Activated CD8-positive, alpha-beta T cell treated with anti-CD3 and anti-CD28 coated beads for 36 hours (primary cell): ENCODE data around the gene DDI1. TPM values are rescaled to one million over a fixed set of nuclear protein-coding genes. Genes with fewer than 3 reads are reported as not detected.

Experiments
- ATAC-seq: fragments of 200-7000 bp; cut with Tn5 transposase; one replicate; pipeline ENCODE4 v1.10.0; 2021; ENCODE audit warnings: mild to moderate bottlenecking, moderate library complexity
- CTCF ChIA-PET: fragments of 350-600 bp; sonication (Branson Sonifier 250); formaldehyde crosslinking; loops from one replicate; lab custom pipeline; 2021; ENCODE audit warnings: antibody characterized with exemption; lab: Charles Lee
- POLR2A ChIA-PET: fragments of 350-600 bp; sonication (Branson Sonifier 250); formaldehyde crosslinking; loops from one replicate; lab custom pipeline; 2021; ENCODE audit warnings: antibody characterized with exemption; lab: Charles Lee
- DNase-seq: peaks from one replicate; pipeline ENCODE4 v3.0.0-alpha.2; 2020
- H3K27ac Mint-ChIP-seq: one replicate; pipeline ENCODE4 v1.8.0; 2021; ENCODE audit warnings: mild to moderate bottlenecking, mixed read lengths
- H3K27me3 Mint-ChIP-seq: one replicate; pipeline ENCODE4 v1.8.0; 2021; ENCODE audit warnings: mixed read lengths
- H3K36me3 Mint-ChIP-seq: one replicate; pipeline ENCODE4 v1.8.0; 2021; ENCODE audit warnings: low read depth, mixed read lengths
- H3K4me1 Mint-ChIP-seq: one replicate; pipeline ENCODE4 v1.8.0; 2021; ENCODE audit warnings: low read depth, mixed read lengths
- H3K4me3 Mint-ChIP-seq: one replicate; pipeline ENCODE4 v1.8.0; 2021; ENCODE audit warnings: mild to moderate bottlenecking, moderate library complexity, mixed read lengths
- H3K9me3 Mint-ChIP-seq: one replicate; pipeline ENCODE4 v1.8.0; 2021; ENCODE audit warnings: mixed read lengths
- CTCF ChIP-seq: fragments of 200-600 bp; IDR thresholded peaks from one replicate; pipeline ENCODE4 v1.8.0; 2022; ENCODE audit warnings: antibody characterized with exemption, mild to moderate bottlenecking
- intact Hi-C: fragments of 100-400 bp; cut with micrococcal nuclease; formaldehyde crosslinking; loops from one replicate; pipeline ENCODE4 v1.10.0; 2022
- total RNA-seq, 2 experiments: library from RNA; stranded (reverse); gene quantifications; one replicate each; pipeline ENCODE4 v1.2.3, GENCODE V29; 2021

Gene DDI1
- total RNA-seq: not detected

GRCh38 chr11:104036588-104036987 is at the start of gene DDI1:
TSS of gene DDI1 (plus strand) at chr11:104036640. CDS start at chr11:104036823, 183 bp downstream.
- H3K36me3 Mint-ChIP-seq: no peaks in the 10 kb centered on the region
- no peak within 1 kb of the TSS for H3K4me3 Mint-ChIP-seq
- no peaks in the 10 kb centered on the region for H3K4me1 Mint-ChIP-seq
- CTCF ChIA-PET: no interaction called here
- no peak for TF ChIP-seq CTCF
- POLR2A ChIA-PET: no interaction called here
- H3K27ac Mint-ChIP-seq: no peak within 1 kb of the TSS
- no peak for DNase-seq
- no peak for ATAC-seq
- intact Hi-C loops: no loop called here
- H3K9me3 Mint-ChIP-seq: peaks cover 3% of the 10 kb centered on the region
- no peaks in the 10 kb centered on the region for H3K27me3 Mint-ChIP-seq

DNA sequence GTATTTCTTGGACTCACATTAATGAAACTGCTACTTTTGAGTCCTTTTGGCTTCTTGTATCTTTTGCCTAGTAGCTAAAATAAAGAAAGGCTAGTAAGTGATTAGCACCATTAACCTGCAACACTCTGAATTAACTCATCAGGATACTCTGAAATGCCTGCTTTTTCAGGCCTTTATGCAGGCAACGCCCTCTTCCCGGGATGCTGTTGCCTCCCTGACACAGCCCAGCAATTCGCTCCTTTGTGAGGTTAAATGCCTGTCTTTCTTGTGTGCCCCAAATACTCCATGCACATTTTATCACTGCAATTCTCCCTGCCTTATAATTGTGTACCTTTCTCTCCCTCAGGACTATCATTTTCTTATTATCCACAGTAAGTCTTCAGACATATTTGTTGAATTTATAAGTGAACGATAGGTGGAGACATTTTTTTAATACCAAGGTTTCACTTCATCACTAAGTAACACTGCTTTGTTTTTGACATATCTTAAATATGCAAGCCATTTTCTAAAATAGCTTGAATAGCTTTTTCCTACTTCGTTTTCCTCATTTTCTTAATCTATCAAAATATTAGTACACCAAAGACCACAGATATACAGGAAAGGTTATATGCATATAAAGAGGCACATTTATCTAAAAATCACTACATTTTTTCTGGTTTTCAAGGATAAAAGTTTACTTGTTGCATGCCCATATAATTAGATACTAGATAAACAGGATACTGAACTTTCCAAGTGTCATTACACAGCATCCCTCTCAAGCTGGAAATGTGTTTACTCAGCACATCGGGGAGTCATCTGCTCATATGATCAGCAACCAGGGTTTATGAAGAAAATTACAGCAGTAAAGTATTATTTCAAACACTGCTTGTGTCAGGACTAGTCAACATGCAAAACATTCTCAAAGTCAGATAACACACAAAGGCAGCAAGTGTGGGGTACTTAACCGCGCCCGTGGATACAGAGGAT is 48.5 kb upstream of the DDI1 start:
- TF ChIP-seq CTCF: no peak
- CTCF ChIA-PET: no interaction called here
- POLR2A ChIA-PET: no interaction called here
- Mint-ChIP-seq H3K27me3 (no peaks in the 10 kb centered on the region), H3K27ac (no peak overlapping the region), H3K4me3 (no peak overlapping the region), H3K36me3 (no peaks in the 10 kb centered on the region), H3K4me1 (no peaks in the 10 kb centered on the region), H3K9me3 (peaks cover 4% of the 10 kb centered on the region)
- ATAC-seq (no peak), DNase-seq (no peak)
- intact Hi-C loops: no loop called here

- CTCF ChIA-PET: no interaction called here
- peaks cover 4% of the 10 kb centered on the region for H3K9me3 Mint-ChIP-seq
- H3K4me1 Mint-ChIP-seq: no peaks in the 10 kb centered on the region
- no peaks in the 10 kb centered on the region for H3K36me3 Mint-ChIP-seq
- ATAC-seq (no peak), DNase-seq (no peak)
- H3K27ac Mint-ChIP-seq: no peak overlapping the region
- no peak overlapping the region for H3K4me3 Mint-ChIP-seq
- H3K27me3 Mint-ChIP-seq: no peaks in the 10 kb centered on the region
- intact Hi-C loops: no loop called here
- TF ChIP-seq CTCF: no peak
- POLR2A ChIA-PET: no interaction called here
Observed at GRCh38 chr11:103988595-103988969, 47.9 kb upstream of the DDI1 start.

DNA sequence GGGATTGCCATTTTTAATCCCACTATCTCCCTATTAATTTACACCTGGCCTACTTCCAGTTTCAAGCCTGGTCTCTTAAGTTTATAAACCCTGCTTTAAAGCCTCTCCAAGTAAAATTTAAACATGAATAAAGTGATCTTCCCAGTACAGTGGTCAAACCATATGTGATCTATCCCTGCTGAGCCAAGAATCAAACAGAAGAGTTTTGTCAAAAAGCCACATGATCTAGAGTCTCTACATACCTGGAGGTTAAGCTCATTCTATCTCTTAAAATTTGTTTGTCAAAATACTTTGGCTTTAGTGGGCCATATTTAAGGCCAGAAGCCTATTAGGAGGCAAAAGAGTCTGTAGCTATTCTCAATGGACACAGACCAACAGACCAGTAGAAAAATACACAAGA is 42.9 kb upstream of the DDI1 start:
- H3K4me3 Mint-ChIP-seq: no peak overlapping the region
- no peak overlapping the region for H3K27ac Mint-ChIP-seq
- ChIA-PET CTCF (no interaction called here), POLR2A (no interaction called here)
- DNase-seq (no peak), ATAC-seq (no peak)
- no peaks in the 10 kb centered on the region for H3K27me3 Mint-ChIP-seq
- no peaks in the 10 kb centered on the region for H3K9me3 Mint-ChIP-seq
- TF ChIP-seq CTCF: no peak
- no peaks in the 10 kb centered on the region for H3K4me1 Mint-ChIP-seq
- intact Hi-C loops: no loop called here
- no peaks in the 10 kb centered on the region for H3K36me3 Mint-ChIP-seq

- H3K36me3 Mint-ChIP-seq: no peaks in the 10 kb centered on the region
- TF ChIP-seq CTCF: no peak
- POLR2A ChIA-PET: no interaction called here
- no peak overlapping the region for H3K27ac Mint-ChIP-seq
- no peaks in the 10 kb centered on the region for H3K4me1 Mint-ChIP-seq
- no peak for ATAC-seq
- H3K4me3 Mint-ChIP-seq: no peak overlapping the region
- no peak for DNase-seq
- no peaks in the 10 kb centered on the region for H3K9me3 Mint-ChIP-seq
- intact Hi-C loops: no loop called here
- no peaks in the 10 kb centered on the region for H3K27me3 Mint-ChIP-seq
- CTCF ChIA-PET: no interaction called here
Observed at GRCh38 chr11:103994094-103994493, 42.3 kb upstream of the DDI1 start.
